Fibroblast of the aortic adventitia (primary cell): Measurements from ENCODE around the gene LTO1. TPM values are rescaled to one million over a fixed set of nuclear protein-coding genes. Genes with fewer than 3 reads are reported as not detected.
"Not testable (repeated sequence)": the region's sequence is repeated elsewhere in the genome, so short reads cannot be mapped to it uniquely, and the experiment has no call there.

Source experiments
- DNase-seq: peaks from one replicate; pipeline ENCODE4 v3.0.0-alpha.2; 2010; ENCODE audit warnings: low read depth
- H3K4me3 ChIP-seq: 2 replicates; pipeline ENCODE4 v1.5.1; 2011; ENCODE audit warnings: low read depth, mild to moderate bottlenecking, control low read depth, low read length, moderate library complexity
- total RNA-seq: library from RNA; depleted of rRNA; stranded (reverse); fragments of >200 nt; gene quantifications from 2 replicates; pipeline ENCODE4 v1.2.3, GENCODE V29; 2012; ENCODE audit warnings: low replicate concordance
- TF ChIP-seq, protein P1 (sequence below): IDR thresholded peaks from 2 replicates; pipeline ENCODE4 v1.5.1; 2011; ENCODE audit warnings: mild to moderate bottlenecking, low read length, control low read depth, inconsistent platforms; ENCODE audit not compliant: insufficient read depth

LTO1 gene
- total RNA-seq, 1 donor = 16.4 TPM

- DNase-seq = no peak
- TF ChIP-seq, protein P1, sequence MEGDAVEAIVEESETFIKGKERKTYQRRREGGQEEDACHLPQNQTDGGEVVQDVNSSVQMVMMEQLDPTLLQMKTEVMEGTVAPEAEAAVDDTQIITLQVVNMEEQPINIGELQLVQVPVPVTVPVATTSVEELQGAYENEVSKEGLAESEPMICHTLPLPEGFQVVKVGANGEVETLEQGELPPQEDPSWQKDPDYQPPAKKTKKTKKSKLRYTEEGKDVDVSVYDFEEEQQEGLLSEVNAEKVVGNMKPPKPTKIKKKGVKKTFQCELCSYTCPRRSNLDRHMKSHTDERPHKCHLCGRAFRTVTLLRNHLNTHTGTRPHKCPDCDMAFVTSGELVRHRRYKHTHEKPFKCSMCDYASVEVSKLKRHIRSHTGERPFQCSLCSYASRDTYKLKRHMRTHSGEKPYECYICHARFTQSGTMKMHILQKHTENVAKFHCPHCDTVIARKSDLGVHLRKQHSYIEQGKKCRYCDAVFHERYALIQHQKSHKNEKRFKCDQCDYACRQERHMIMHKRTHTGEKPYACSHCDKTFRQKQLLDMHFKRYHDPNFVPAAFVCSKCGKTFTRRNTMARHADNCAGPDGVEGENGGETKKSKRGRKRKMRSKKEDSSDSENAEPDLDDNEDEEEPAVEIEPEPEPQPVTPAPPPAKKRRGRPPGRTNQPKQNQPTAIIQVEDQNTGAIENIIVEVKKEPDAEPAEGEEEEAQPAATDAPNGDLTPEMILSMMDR = no peak
- no peak overlapping the region for H3K4me3 ChIP-seq
Measured at GRCh38 chr11:69695581-69695980, 20.4 kb upstream of the LTO1 start.

- TF ChIP-seq, protein P1 = no peak
- DNase-seq = no peak
- no peak overlapping the region for H3K4me3 ChIP-seq
Measured at GRCh38 chr11:69694781-69695180, 19.6 kb upstream of the LTO1 start.

DNA sequence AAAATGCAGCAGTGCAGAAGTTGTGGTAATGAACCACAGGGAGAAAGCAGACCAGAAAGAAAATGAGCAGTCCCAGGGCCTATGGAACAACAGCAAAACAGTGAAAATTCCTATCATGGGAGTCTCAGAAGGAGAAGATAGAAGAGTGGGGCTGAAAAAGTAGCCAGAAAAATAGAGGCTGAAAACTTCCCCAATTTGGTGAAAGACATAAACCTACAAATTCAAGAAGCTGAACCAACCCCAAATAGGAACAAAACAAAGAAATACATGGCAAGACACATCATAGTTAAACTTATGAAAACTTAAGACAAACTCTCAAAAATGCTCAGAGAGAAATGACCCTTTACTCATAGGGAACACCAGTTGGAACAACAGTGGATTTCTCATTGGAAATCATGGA is 17.3 kb upstream of the LTO1 start:
- no peak for DNase-seq
- TF ChIP-seq, protein P1 = no peak

DNA sequence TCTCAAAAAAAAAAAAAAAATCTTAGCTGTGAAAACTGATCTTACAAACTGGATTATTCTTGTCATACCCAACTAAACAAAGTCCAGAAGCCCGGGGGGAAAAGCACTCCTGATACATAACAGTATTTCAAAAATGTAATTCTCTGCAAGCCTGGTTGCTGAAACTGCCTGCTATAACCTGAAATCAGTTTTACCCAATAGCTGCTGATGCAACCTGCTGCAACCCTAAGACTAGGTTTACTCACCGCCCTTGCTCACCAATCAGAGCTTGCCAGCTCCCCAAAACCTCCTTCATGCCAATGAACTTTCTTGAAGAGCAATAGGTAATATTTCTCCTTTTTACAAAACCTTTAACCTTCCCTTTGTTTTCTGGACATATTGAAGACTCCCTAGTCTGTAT is 16.3 kb upstream of the LTO1 start:
- no peak overlapping the region for H3K4me3 ChIP-seq
- peak; percentile 64 for DNase-seq
- TF ChIP-seq, protein P1 = no peak

More for the DNA sequence above, 17.3 kb upstream of the LTO1 start:
- no peak overlapping the region for H3K4me3 ChIP-seq

- TF ChIP-seq, protein P1 = no peak
- no peak overlapping the region for H3K4me3 ChIP-seq
- no peak for DNase-seq
Measured at GRCh38 chr11:69689484-69690319, 14.5 kb upstream of the LTO1 start.

DNA sequence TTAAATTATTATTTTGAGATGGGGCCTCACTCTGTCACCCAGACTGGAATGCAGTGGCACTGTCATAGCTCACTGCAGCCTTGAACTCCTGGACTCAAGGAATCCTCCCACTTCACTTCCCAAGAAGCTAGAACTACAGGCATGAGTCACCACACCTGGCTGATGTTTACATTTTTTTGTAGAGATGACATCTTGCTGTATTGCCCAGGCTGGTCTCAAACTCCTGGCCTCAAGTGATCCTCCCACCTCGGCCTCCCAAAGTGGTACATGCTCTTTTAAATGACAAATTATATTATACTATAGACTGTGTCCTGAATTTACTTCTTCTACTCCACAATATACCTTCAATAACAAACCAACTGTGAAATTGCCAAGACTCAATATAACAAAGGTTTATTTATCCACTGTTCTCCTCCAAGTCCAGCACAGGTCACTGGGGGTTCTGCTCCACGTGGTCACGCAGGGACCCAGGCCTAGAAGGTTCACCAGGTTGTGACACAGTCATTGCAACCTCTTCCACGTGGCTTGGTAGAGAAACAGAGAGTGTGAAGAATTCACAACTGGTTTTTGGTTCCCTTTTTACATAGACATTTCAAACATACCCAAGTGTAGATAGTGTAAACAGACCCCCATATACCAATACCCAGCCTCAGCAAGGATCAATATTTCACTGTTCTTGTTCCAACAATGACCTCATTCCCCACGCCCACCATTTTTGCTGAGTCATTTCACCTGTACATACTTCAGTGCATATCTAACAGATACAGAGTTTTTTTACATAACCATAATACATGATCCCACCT is 13.0 kb upstream of the LTO1 start:
- DNase-seq, H3K4me3 ChIP-seq: not testable (repeated sequence)

DNA sequence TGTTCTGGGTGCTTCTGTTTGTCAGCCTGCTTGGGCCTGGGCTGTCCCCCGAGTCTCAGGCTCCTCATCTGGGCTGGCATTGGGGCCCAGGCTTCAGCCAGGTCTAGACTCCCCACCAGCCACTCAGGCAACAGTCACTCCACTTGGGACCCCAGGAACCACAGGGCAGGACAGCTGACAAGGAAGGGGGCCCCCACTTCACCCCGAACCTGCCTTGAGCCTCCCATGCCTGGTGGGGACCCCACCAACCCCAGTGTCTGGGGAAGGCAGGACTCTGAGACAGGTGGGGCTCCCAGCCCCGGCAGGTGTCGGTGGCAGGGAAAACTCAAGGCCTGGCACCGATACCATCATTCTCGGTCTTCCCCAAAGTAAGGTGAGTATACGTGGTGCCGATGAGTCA is 11.7 kb upstream of the LTO1 start:
- H3K4me3 ChIP-seq = no peak overlapping the region
- DNase-seq = no peak
- TF ChIP-seq, protein P1 = no peak
